ENCODE results near the gene BMF. TPM values are rescaled to one million over a fixed set of nuclear protein-coding genes. Genes with fewer than 3 reads are reported as not detected.

Gene BMF
- total RNA-seq, 1 experiment from 2014 or later: 18.7 TPM

GRCh38 chr15:40065166-40065565, 43.5 kb downstream of the BMF start:
- DNase-seq (ENCODE audit: low spot score): no peak

GRCh38 chr15:40064231-40064894, 44.3 kb downstream of the BMF start:
- DNase-seq (ENCODE audit: low spot score): peak; percentile 49

GRCh38 chr15:40063563-40064011, 45.1 kb downstream of the BMF start:
- DNase-seq (ENCODE audit: low spot score): peak; percentile 77

GRCh38 chr15:40062816-40063562, 45.7 kb downstream of the BMF start:
- no peak for DNase-seq (ENCODE audit: low spot score)

- DNase-seq (ENCODE audit: low spot score): no peak
These were observed 47.3 kb downstream of the BMF start for GRCh38 chr15:40061212-40061901.

GRCh38 chr15:40060236-40060961, 48.3 kb downstream of the BMF start:
- DNase-seq (ENCODE audit: low spot score): no peak

- no peak for DNase-seq (ENCODE audit: low spot score)
These were observed 48.9 kb downstream of the BMF start for GRCh38 chr15:40059821-40060220.

- no peak for DNase-seq (ENCODE audit: low spot score)
These were observed 50.1 kb downstream of the BMF start for GRCh38 chr15:40058476-40059140.

- DNase-seq (ENCODE audit: low spot score): no peak
These were observed 52.9 kb downstream of the BMF start for GRCh38 chr15:40055576-40056293.

- DNase-seq (ENCODE audit: low spot score): peak; percentile 53
These were observed 53.7 kb downstream of the BMF start for GRCh38 chr15:40054855-40055575.

GRCh38 chr15:40054605-40054854, 54.1 kb downstream of the BMF start:
- no peak for DNase-seq (ENCODE audit: low spot score)

GRCh38 chr15:40053831-40054604, 54.7 kb downstream of the BMF start:
- no peak for DNase-seq (ENCODE audit: low spot score)

GRCh38 chr15:40053079-40053830, 55.4 kb downstream of the BMF start:
- DNase-seq (ENCODE audit: low spot score): no peak

GRCh38 chr15:40052604-40053003, 56.1 kb downstream of the BMF start:
- DNase-seq (ENCODE audit: low spot score): no peak

- no peak for DNase-seq (ENCODE audit: low spot score)
These were observed 56.9 kb downstream of the BMF start for GRCh38 chr15:40051616-40052415.

- DNase-seq (ENCODE audit: low spot score): no peak
These were observed 57.8 kb downstream of the BMF start for GRCh38 chr15:40050788-40051470.

GRCh38 chr15:40048926-40049475, 59.7 kb downstream of the BMF start:
- no peak for DNase-seq (ENCODE audit: low spot score)
